Measurements from ENCODE around the gene OPHN1. TPM values are rescaled to one million over a fixed set of nuclear protein-coding genes. Genes with fewer than 3 reads are reported as not detected.

The OPHN1 gene
- total RNA-seq, result 2.8 and 8.1 TPM in 2 replicates

GRCh38 chrX:68433155-68433980 lies at the start of gene OPHN1:
TSS of gene OPHN1 (minus strand) at chrX:68433495. CDS start at chrX:68433020, 475 bp downstream.

Other genes with a start within 250 kb of the OPHN1 start
- gene YIPF6, start 65.6 kb upstream of the OPHN1 start, total RNA-seq, result 11.2 and 17.9 TPM in 2 replicates
- 4.1 TPM in 2 replicates for gene STARD8, start 214.2 kb upstream of the OPHN1 start, total RNA-seq

All from mesangial cell (primary cell).